Right hindlimb (tissue), 1 donor: ENCODE results near the gene TNIK.
"Not testable (repeated sequence)": the region's sequence is repeated elsewhere in the genome, so short reads cannot be mapped to it uniquely, and the experiment has no call there.

Experiments
- DNase-seq: peaks from one replicate; pipeline ENCODE4 v3.0.0-alpha.2; 2018

The TNIK gene

GRCh38 chr3:171245796-171246765 lies 214.1 kb downstream of the TNIK start:
- DNase-seq: no peak

- no peak for DNase-seq
Observed at GRCh38 chr3:171242951-171243350, 217.3 kb downstream of the TNIK start.

- DNase-seq: no peak
Observed at GRCh38 chr3:171242170-171242569, 218.0 kb downstream of the TNIK start.

- DNase-seq: not testable (repeated sequence)
Observed at GRCh38 chr3:171241655-171242054, 218.6 kb downstream of the TNIK start.

DNA sequence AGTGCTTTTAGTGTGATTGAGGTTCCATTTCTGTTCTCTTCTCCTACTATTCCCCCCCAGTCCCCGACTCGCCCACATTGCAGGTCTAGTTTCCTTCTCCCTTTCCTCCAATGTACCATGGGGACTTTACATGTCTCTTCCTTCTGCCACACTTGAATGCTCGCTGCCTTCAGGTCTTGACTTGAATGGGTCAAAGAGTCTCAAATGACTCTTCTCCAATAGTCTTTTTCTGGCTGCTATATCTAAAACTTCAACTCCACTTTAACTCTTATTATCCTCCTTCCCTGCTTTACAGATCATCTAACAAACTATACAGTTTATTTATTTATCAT lies 219.7 kb downstream of the TNIK start:
- DNase-seq: no peak

GRCh38 chr3:171239757-171240503 lies 220.3 kb downstream of the TNIK start:
- no peak for DNase-seq

DNA sequence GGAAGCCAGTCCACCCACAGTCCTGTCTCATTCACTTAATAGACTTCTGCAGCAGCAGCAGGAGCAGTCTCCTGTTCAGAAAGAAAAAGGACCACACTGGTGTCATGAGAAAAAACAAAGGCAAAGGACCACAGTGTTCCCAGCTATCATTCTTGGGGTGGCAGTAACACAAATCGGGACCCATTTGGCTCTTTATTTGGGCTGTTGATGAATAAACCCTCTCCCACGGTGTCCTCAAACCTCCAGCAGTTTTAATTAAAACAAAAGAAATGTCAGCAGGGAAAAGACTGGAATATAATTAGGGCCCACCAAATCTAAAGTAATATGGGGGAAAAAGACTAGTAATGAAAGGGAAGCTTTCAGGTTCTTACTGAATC lies 223.2 kb downstream of the TNIK start:
- no peak for DNase-seq

DNA sequence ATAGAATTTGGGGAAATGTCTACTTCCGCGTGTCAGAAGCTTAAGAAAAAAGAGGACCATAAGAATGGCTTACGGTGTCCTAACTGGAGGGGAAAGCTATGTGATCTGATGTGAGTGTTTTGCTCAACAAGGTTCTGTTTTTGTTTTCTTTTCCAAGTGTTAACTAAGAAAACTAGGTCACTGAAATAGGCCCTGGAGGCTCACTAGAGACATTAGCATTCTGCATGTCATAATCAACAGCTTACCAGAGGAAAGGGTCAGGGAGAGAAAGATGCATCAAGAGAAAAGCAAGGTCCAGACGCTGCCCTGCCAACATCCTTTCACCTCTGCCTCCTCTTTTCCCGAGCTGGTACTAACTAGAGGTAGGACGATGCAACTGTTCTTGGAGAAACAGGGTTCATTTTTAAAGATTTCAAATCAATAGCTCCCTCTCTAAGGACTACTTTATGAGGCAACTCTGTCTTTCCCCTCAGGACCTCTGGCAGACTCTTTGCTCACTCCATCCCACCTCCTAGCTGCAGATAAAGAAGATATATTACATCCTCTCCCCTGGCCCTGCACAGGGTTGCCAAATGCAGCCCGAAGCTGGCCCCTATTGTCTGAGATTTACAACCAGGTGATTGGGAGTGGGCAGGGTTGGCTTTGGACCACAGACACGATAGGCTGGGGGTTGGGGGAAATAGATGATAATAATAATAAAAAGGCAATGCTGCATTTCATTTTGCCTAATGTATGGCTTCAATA lies 223.8 kb downstream of the TNIK start:
- no peak for DNase-seq

DNA sequence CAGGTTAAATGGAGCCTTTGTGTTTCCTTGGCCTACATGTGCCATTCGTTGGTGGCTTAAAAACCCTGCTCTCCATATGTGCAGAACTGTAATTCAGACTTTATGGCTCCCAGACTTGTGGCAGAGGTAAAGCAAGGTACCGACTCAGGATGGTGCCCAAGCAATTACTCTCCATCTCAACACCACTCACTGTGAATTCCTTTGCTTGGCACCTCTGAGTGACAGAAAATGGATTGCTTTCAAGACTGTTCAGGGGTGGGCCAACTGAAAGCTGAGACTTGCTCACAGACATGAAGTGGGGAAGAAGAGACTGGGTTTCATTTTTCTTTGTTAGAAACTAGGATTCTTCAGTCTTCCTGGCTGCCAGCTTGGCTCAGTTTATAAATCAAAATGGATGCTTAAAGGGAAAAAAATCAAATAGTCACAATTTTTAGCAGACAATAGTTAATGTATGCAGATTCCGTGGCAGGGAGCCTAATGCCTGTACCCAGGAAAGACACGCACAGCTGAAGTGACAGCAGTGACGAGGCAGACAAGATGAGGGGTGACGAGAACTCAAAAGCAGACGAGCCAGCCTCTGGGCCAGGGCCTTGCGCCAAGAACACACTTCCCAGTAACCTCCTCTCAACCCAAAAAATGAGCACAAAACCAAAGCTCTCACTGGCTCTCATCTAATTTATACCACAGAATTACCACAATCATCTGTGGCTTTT lies 225.8 kb downstream of the TNIK start:
- no peak for DNase-seq

- no peak for DNase-seq
Observed at GRCh38 chr3:171231361-171231760, 228.8 kb downstream of the TNIK start.

- DNase-seq: no peak
Observed at GRCh38 chr3:171230865-171231264, 229.3 kb downstream of the TNIK start.

DNA sequence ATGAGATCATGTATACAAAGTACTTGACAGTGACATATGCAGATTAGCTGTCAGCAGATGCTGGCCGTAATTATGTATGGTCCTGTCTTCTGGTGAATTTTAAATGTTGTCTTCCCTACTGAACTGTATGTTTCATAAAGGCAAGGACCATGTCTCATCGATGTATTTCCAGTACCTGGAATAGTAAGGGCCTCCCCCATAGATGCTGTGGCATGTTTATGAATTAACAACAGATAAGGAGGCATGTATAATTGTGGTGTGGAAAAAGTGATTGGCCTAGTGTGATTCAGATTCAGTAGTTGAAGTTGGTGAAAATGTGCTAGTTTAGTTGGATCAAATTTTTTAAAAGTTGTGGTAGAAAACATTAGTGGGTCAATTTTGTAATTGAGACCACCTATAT lies 231.0 kb downstream of the TNIK start:
- no peak for DNase-seq

GRCh38 chr3:171228240-171228639 lies 232.0 kb downstream of the TNIK start:
- DNase-seq: no peak

- no peak for DNase-seq
Observed at GRCh38 chr3:171227828-171228227, 232.4 kb downstream of the TNIK start.

- no peak for DNase-seq
Observed at GRCh38 chr3:171227359-171227758, 232.8 kb downstream of the TNIK start.

GRCh38 chr3:171226794-171227193 lies 233.4 kb downstream of the TNIK start:
- DNase-seq: no peak

DNA sequence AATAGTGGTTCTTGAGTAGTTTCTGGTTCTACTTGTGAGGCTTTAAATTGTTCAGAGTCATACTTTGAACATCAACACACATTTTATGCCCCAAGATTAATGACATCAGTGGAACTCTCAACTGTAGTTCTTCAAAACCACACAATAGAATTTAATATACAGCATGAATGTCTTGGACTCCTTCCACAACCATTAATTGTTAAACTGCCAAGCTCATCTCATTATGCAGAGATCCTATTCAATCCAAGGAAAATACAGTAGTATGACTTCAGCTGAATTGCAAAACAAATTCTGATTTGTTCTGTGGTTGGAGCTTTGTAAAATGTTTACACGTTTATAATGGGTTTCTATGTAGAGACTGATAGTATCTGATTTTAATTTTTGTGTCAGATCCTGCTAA lies 234.5 kb downstream of the TNIK start:
- DNase-seq: no peak

- no peak for DNase-seq
Observed at GRCh38 chr3:171225165-171225564, 235.0 kb downstream of the TNIK start.

- DNase-seq: no peak
Observed at GRCh38 chr3:171223396-171223795, 236.8 kb downstream of the TNIK start.

- DNase-seq: no peak
Observed at GRCh38 chr3:171222995-171223394, 237.2 kb downstream of the TNIK start.

- no peak for DNase-seq
Observed at GRCh38 chr3:171221597-171221996, 238.6 kb downstream of the TNIK start.

- no peak for DNase-seq
Observed at GRCh38 chr3:171221104-171221503, 239.1 kb downstream of the TNIK start.

- no peak for DNase-seq
Observed at GRCh38 chr3:171219258-171219657, 240.9 kb downstream of the TNIK start.
